HepG2 (cell line): ENCODE data around the gene CHRD. TPM values are rescaled to one million over a fixed set of nuclear protein-coding genes. Genes with fewer than 3 reads are reported as not detected.
A peak's percentile ranks its signal among the peaks of the same experiment; 100 is the strongest.

Source experiments
- CENPT ChIP-seq: sonication (generic); formaldehyde crosslinking; IDR thresholded peaks from 2 replicates; pipeline ENCODE4 v1.8.0; 2022; ENCODE audit warnings: low read depth, mild to moderate bottlenecking, moderate library complexity, missing genetic modification reagents
- DNMT1 ChIP-seq: sonication (generic); formaldehyde crosslinking; IDR thresholded peaks from 2 replicates; pipeline ENCODE4 v1.5.1; 2020; ENCODE audit warnings: mild to moderate bottlenecking, missing genetic modification reagents
- ETS1 ChIP-seq: sonication (generic); formaldehyde crosslinking; IDR thresholded peaks from 2 replicates; pipeline ENCODE4 v1.4.0; 2020; ENCODE audit warnings: missing genetic modification reagents
- HNRNPH1 ChIP-seq: fragments of 200-400 bp; formaldehyde crosslinking; optimal IDR thresholded peaks from 2 replicates; pipeline ENCODE3; 2017; ENCODE audit warnings: mild to moderate bottlenecking, low read depth, low read length
- KDM6A ChIP-seq: IDR thresholded peaks from 2 replicates; pipeline ENCODE4 v1.6.1; 2016; ENCODE audit warnings: low read depth
- KLF16 ChIP-seq, 2 experiments: sonication (generic) in 1 of 2; formaldehyde crosslinking in 1 of 2; IDR thresholded peaks; 2 replicates each; pipeline versions ENCODE4 v1.6.1 to v1.8.0; 2016 to 2023; ENCODE audit warnings: missing genetic modification reagents in 2 of 2, missing compliant biosample characterization in 1 of 2
- MAX ChIP-seq: IDR thresholded peaks from 2 replicates; pipeline ENCODE4 v1.6.1; 2012; ENCODE audit warnings: inconsistent platforms
- NFYB ChIP-seq: sonication (generic); formaldehyde crosslinking; IDR thresholded peaks from 2 replicates; pipeline ENCODE4 v1.4.0; 2020; ENCODE audit warnings: missing genetic modification reagents
- NONO ChIP-seq, 2 experiments: fragments of 450-650 bp in 1 of 2; sonication (generic) in 1 of 2; formaldehyde crosslinking in 1 of 2; IDR thresholded peaks in 1 of 2; conservative IDR thresholded peaks in 1 of 2; 2 replicates each; pipeline versions ENCODE4 v1.6.1 to v1.8.0; 2017 to 2022; ENCODE audit warnings: mild to moderate bottlenecking in 1 of 2, missing genetic modification reagents in 1 of 2, moderate library complexity in 1 of 2
- NRL ChIP-seq: sonication (generic); formaldehyde crosslinking; IDR thresholded peaks from 2 replicates; pipeline ENCODE4 v1.5.0; 2020; ENCODE audit warnings: missing genetic modification reagents, mild to moderate bottlenecking, moderate library complexity, borderline replicate concordance
- POLR2G ChIP-seq: fragments of 200-400 bp; formaldehyde crosslinking; IDR thresholded peaks from 2 replicates; pipeline ENCODE4 v1.6.1; 2018; ENCODE audit warnings: mild to moderate bottlenecking, low read depth, low read length, moderate library complexity
- PREB ChIP-seq: sonication (generic); formaldehyde crosslinking; IDR thresholded peaks from 2 replicates; pipeline ENCODE4 v1.4.0; 2020; ENCODE audit warnings: missing genetic modification reagents
- RBAK ChIP-seq: sonication (generic); formaldehyde crosslinking; IDR thresholded peaks from 2 replicates; pipeline ENCODE4 v1.5.1; 2020; ENCODE audit warnings: mild to moderate bottlenecking, missing genetic modification reagents
- RBM39 ChIP-seq: fragments of 200-400 bp; formaldehyde crosslinking; IDR thresholded peaks from one replicate; pipeline ENCODE4 v1.6.1; 2018; ENCODE audit warnings: antibody characterized with exemption, mild to moderate bottlenecking, low read depth, low read length; ENCODE audit not compliant: poor library complexity, severe bottlenecking
- SETDB1 ChIP-seq: sonication (generic); formaldehyde crosslinking; IDR thresholded peaks from 2 replicates; pipeline ENCODE4 v1.5.1; 2020; ENCODE audit warnings: missing genetic modification reagents, mild to moderate bottlenecking, borderline replicate concordance
- ZBTB14 ChIP-seq: sonication (generic); formaldehyde crosslinking; IDR thresholded peaks from 2 replicates; pipeline ENCODE4 v1.4.0; 2020; ENCODE audit warnings: missing genetic modification reagents
- ZBTB21 ChIP-seq: sonication (generic); formaldehyde crosslinking; IDR thresholded peaks from 2 replicates; pipeline ENCODE4 v1.4.0; 2020; ENCODE audit warnings: missing genetic modification reagents
- ZGPAT ChIP-seq: IDR thresholded peaks from 2 replicates; pipeline ENCODE4 v1.6.1; 2016; ENCODE audit warnings: mild to moderate bottlenecking
- ZNF512 ChIP-seq: sonication (generic); formaldehyde crosslinking; IDR thresholded peaks from 2 replicates; pipeline ENCODE4 v1.4.0; 2020; ENCODE audit warnings: mild to moderate bottlenecking, missing genetic modification reagents
- ZNF75D ChIP-seq: sonication (generic); formaldehyde crosslinking; IDR thresholded peaks from 2 replicates; pipeline ENCODE4 v1.8.1; 2023; ENCODE audit warnings: missing genetic modification reagents, mild to moderate bottlenecking, borderline replicate concordance
- ZNF850 ChIP-seq: sonication (generic); formaldehyde crosslinking; conservative IDR thresholded peaks from 2 replicates; pipeline ENCODE4 v1.9.0; 2021; ENCODE audit warnings: mild to moderate bottlenecking, missing genetic modification reagents
- ZSCAN12 ChIP-seq: sonication (generic); formaldehyde crosslinking; IDR thresholded peaks from 2 replicates; pipeline ENCODE4 v1.9.0; 2021; ENCODE audit warnings: mild to moderate bottlenecking, missing genetic modification reagents
- polyA plus RNA-seq, 8 experiments: library from polyadenylated mRNA; depleted of rRNA in 3 of 8; stranded (reverse) in 7 of 8; unstranded in 1 of 8; fragments of >200 nt; fragmentation: Illumina TruSeq in 4 of 8; extraction: Trizol in 4 of 8; gene quantifications; 2 replicates each; pipeline versions ENCODE4 v1.2.1 to v1.2.3, GENCODE V29; 2011 to 2016; ENCODE audit warnings: low read depth in 4 of 8, missing spikeins in 1 of 8, mixed read lengths in 1 of 8; ENCODE audit not compliant: insufficient read depth in 1 of 8
- total RNA-seq, 5 experiments: library from RNA; depleted of rRNA; stranded (reverse); fragments of >200 nt; fragmentation: Illumina TruSeq; extraction: Trizol; gene quantifications; 2 replicates each; pipeline ENCODE4 v1.2.3, GENCODE V29; 2016; ENCODE audit warnings: low read depth in 1 of 5

CHRD gene
- total and polyA plus RNA-seq, 2 of the 13 experiments (the other 11 are each of a cell fraction or from before 2014, with no cell fraction given), result 22.2 to 35.2 TPM

- TF ChIP-seq ZGPAT (CRISPR knock-in tag) (peak; percentile 88), SETDB1 (CRISPR knock-in tag) (no peak), CENPT (CRISPR knock-in tag) (peak; percentile 84; the same call in 1 of the 2 replicates), DNMT1 (CRISPR knock-in tag) (peak; percentile 20; the same call in 1 of the 2 replicates), RBAK (CRISPR knock-in tag) (no peak), ZBTB14 (CRISPR knock-in tag) (peak; percentile 82), PREB (no peak), KLF16 (CRISPR knock-in tag; IDR thresholded peaks at IDR 0.05) (peak in 1 of 2 experiments; percentile 88; a peak in 2 of 4 replicates), KDM6A (peak; percentile 83), ZBTB21 (CRISPR knock-in tag) (no peak), RBM39 (no peak), ZNF850 (CRISPR knock-in tag) (peak; percentile 93; the same call in 1 of the 2 replicates), NFYB (CRISPR knock-in tag) (no peak; the same call in 1 of the 2 replicates), MAX (peak; percentile 85), POLR2G (peak; percentile 90), ETS1 (no peak), NRL (peak; percentile 85; the same call in 1 of the 2 replicates), ZSCAN12 (no peak), ZNF512 (CRISPR knock-in tag) (no peak), NONO (IDR thresholded peaks at IDR 0.05) (no peak), NONO (CRISPR knock-in tag; conservative IDR thresholded peaks at IDR 0.05) (peak; percentile 81; the same call in 1 of the 2 replicates), ZNF75D (CRISPR knock-in tag) (no peak), HNRNPH1 (no peak)
These were observed 16.9 kb upstream of the CHRD start (continued) for GRCh38 chr3:184362668-184363546.
